Progenitor cell of endocrine pancreas (in vitro differentiated cells): ENCODE results near the gene DVL1. TPM values are rescaled to one million over a fixed set of nuclear protein-coding genes. Genes with fewer than 3 reads are reported as not detected.

Source experiments
- DNase-seq: peaks from one replicate; pipeline ENCODE4 v3.0.0; 2021; ENCODE audit warnings: low spot score; ENCODE audit not compliant: unreplicated experiment
- H3K27ac Mint-ChIP-seq: 2 replicates; pipeline ENCODE4 v1.8.0; 2021; ENCODE audit warnings: mild to moderate bottlenecking, moderate library complexity, mixed read lengths
- H3K27me3 Mint-ChIP-seq: 2 replicates; pipeline ENCODE4 v1.8.0; 2021; ENCODE audit warnings: mixed read lengths
- H3K36me3 Mint-ChIP-seq: 2 replicates; pipeline ENCODE4 v1.8.0; 2022; ENCODE audit warnings: mixed read lengths; ENCODE audit not compliant: insufficient read depth
- H3K4me1 Mint-ChIP-seq: 2 replicates; pipeline ENCODE4 v1.8.0; 2021; ENCODE audit warnings: low read depth, mixed read lengths
- H3K4me3 Mint-ChIP-seq: 2 replicates; pipeline ENCODE4 v1.8.0; 2021; ENCODE audit warnings: low read depth, mild to moderate bottlenecking, moderate library complexity, mixed read lengths
- H3K9me3 Mint-ChIP-seq: 2 replicates; pipeline ENCODE4 v1.8.0; 2021; ENCODE audit warnings: low read depth, mixed read lengths
- total RNA-seq: library from RNA; stranded (reverse); gene quantifications from 2 replicates; pipeline ENCODE4 v1.2.1, GENCODE V29; 2021
- TF ChIP-seq, protein P1 (sequence below): fragments of 200-600 bp; sonication (generic); IDR thresholded peaks from one replicate; pipeline ENCODE4 v1.5.0; 2021; ENCODE audit warnings: antibody characterized with exemption, mild to moderate bottlenecking; ENCODE audit not compliant: unreplicated experiment

Gene DVL1
- total RNA-seq, 1 donor from 2014 or later: 60.1 TPM

DNA sequence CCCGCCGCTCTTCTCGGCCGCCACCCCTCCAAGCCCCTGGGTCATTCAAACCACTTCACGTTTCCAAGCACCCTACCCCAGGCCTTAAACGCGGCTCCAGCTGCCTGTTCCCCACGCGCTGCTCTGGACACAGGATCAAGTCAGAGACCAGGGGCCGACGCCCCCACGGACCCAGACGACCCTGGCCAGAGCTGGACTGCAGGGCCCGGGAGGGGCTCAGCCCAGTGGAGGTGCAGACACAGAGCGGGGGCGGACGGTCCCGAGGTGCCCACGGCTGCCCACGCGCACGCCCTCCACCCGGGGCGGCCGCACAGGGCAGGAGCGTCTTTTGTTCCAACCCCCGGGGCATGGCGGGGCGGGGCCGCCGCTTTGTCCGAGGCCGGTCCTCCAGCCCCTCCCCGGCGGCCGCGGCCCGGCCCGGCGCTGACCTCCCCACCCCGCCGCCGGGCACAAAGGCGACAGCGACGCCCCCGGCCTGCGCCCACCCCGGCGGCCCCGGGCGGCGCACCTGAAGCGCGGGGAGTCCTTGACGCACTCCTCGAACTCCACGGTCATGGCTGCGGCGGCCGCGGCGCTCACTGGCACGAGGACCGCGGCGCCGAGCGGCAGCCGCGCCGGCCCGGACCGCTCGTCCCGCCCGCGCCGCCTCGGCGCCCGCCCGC, 41.8 kb downstream of the DVL1 start:
- no peak for DNase-seq
- Mint-ChIP-seq H3K36me3 (no peaks in the 10 kb centered on the region), H3K4me3 (peak overlapping the region; percentile 85), H3K27me3 (no peaks in the 10 kb centered on the region), H3K27ac (peak overlapping the region; percentile 93), H3K4me1 (peaks cover 14% of the 10 kb centered on the region), H3K9me3 (no peaks in the 10 kb centered on the region)
- TF ChIP-seq, protein P1, sequence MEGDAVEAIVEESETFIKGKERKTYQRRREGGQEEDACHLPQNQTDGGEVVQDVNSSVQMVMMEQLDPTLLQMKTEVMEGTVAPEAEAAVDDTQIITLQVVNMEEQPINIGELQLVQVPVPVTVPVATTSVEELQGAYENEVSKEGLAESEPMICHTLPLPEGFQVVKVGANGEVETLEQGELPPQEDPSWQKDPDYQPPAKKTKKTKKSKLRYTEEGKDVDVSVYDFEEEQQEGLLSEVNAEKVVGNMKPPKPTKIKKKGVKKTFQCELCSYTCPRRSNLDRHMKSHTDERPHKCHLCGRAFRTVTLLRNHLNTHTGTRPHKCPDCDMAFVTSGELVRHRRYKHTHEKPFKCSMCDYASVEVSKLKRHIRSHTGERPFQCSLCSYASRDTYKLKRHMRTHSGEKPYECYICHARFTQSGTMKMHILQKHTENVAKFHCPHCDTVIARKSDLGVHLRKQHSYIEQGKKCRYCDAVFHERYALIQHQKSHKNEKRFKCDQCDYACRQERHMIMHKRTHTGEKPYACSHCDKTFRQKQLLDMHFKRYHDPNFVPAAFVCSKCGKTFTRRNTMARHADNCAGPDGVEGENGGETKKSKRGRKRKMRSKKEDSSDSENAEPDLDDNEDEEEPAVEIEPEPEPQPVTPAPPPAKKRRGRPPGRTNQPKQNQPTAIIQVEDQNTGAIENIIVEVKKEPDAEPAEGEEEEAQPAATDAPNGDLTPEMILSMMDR: no peak

DNA sequence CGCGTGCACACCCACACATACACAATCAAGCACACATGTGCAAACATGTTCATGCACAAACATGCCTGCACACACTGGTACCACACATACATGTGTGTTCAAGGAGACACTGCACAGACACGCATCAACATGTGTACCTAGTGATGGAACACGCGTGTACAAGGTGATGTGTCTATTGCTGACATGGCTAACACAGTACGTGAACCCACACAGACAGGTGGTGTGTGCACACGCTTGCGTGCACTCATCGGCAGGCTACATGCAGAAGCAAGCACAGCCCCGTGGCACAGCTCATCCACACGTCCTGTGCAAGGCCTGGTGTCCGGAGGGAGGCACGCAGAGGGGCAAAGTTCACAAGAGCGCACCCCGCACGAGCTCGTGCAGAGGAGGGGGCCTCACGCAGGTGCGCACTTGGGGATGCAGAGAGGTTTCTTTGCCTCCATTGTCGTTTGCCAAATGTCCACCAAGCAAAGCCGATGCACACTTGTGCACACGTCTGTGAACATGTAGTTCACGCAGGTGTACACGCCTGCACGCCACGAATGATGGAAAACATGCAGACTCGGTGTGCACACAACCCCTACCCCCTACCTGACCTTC, 42.5 kb downstream of the DVL1 start:
- Mint-ChIP-seq H3K4me1 (peaks cover 14% of the 10 kb centered on the region), H3K4me3 (peak overlapping the region; percentile 85), H3K27me3 (no peaks in the 10 kb centered on the region), H3K36me3 (no peaks in the 10 kb centered on the region), H3K9me3 (no peaks in the 10 kb centered on the region), H3K27ac (peak overlapping the region; percentile 93)
- no peak for DNase-seq
- TF ChIP-seq, protein P1: no peak

DNA sequence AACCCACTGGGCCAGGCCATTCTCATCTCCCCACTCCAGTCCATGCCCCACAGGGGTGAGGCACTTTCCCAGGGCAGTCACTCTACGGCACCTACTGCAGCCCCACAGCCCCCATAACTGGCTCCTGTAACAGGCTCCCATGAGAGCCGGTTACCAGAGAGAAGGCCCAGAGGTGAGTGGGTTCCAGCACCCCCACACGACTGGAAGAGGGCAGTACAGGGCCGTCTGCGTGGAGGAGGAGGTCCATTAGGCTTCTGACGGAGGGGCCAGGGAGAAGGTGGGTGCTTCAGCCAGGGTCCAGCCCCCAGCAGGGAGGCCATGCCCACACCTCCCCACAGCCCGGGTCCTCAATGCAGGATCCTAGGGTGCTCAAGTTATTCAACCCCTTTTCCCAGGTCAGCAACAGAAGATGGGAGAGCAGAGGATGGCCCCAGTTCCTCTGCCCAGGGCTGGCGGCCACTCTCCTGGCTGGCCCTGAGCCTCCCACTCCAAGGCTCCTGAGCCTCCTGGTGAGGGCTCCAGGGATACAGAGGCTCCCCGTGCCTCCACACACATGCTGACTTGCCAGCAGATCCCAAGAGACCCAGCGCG, 43.1 kb downstream of the DVL1 start:
- peak overlapping the region; percentile 85 for H3K4me3 Mint-ChIP-seq
- TF ChIP-seq, protein P1: no peak
- H3K4me1 Mint-ChIP-seq: peaks cover 14% of the 10 kb centered on the region
- DNase-seq: no peak
- H3K36me3 Mint-ChIP-seq: no peaks in the 10 kb centered on the region
- no peaks in the 10 kb centered on the region for H3K27me3 Mint-ChIP-seq
- no peak overlapping the region for H3K27ac Mint-ChIP-seq
- H3K9me3 Mint-ChIP-seq: no peaks in the 10 kb centered on the region

DNA sequence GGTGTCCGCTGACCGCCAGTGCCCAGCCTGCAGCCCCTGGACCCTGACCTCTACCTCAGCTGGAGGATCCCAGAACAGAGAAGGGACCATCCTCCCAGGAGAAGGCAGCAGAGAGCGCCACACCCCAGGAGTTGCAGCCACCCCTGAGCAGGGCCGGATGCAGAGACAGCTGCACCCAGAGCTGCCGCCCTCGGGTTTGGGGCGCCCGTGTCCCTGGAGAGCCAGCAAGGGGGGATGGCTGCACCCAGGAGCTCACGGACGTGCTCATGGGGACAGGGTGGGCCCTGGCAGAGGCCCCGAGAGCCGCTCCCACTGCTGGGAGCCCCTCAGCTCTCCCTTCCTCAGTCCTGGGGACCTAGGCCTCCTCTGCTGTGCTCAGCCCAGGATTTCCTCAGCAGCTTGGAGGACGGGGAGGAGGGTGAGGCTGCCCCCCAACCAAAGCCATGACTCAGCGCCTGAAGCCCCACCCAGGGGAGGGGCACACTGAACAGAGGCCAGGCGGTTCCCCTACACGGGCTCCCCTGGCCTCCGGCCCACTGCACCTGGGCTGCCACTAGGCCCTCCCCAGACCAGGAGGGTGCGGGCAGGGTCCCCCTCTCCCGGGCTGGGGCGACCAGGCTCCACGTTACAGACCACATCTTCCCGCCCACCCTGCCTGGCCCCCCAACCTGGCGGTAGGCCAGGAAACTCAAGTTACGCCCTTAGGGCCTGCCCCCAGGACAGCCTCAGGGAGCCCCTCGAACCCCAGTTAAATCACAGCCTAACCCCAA, 43.7 kb downstream of the DVL1 start:
- Mint-ChIP-seq H3K27me3 (no peaks in the 10 kb centered on the region), H3K27ac (no peak overlapping the region), H3K4me3 (peak overlapping the region; percentile 85), H3K4me1 (peaks cover 14% of the 10 kb centered on the region), H3K9me3 (no peaks in the 10 kb centered on the region), H3K36me3 (no peaks in the 10 kb centered on the region)
- TF ChIP-seq, protein P1: no peak
- DNase-seq: no peak
